Ovary (tissue), 9 donors: ENCODE data around the gene TM7SF3. TPM values are rescaled to one million over a fixed set of nuclear protein-coding genes. Genes with fewer than 3 reads are reported as not detected.

Experiments
- DNase-seq, 5 donors: peaks; one replicate each; pipeline ENCODE4 v3.0.0-alpha.2; 2019 to 2020
- H3K27ac ChIP-seq, 2 donors: fragments of 200-600 bp; one replicate each; pipeline versions ENCODE4 v1.5.1 to v1.8.0; 2019 to 2022
- H3K27me3 ChIP-seq: fragments of 200-600 bp; one replicate; pipeline ENCODE4 v1.8.0; 2022
- H3K36me3 ChIP-seq: fragments of 200-600 bp; sonication (generic); one replicate; pipeline ENCODE4 v1.5.1; 2019
- H3K4me1 ChIP-seq: one replicate; pipeline ENCODE4 v1.8.1; 2013; ENCODE audit warnings: mild to moderate bottlenecking, moderate library complexity; ENCODE audit not compliant: insufficient read depth
- H3K4me3 ChIP-seq: fragments of 200-600 bp; sonication (generic); one replicate; pipeline ENCODE4 v1.5.1; 2017
- H3K9me3 ChIP-seq, 2 donors: fragments of 200-600 bp in 1 of 2; sonication (generic) in 1 of 2; one replicate each; pipeline versions ENCODE4 v1.5.1 to v1.8.1; 2013 to 2019; ENCODE audit warnings: mild to moderate bottlenecking in 1 of 2, moderate library complexity in 1 of 2
- CTCF ChIP-seq, 3 donors: fragments of 450-650 bp in 2 of 3; fragments of 200-600 bp in 1 of 3; IDR thresholded peaks; one replicate each; pipeline versions ENCODE4 v1.5.1 to v1.8.0; 2016 to 2022; ENCODE audit warnings: antibody characterized with exemption in 3 of 3, mild to moderate bottlenecking in 1 of 3
- EP300 ChIP-seq: sonication (generic); formaldehyde crosslinking; IDR thresholded peaks from one replicate; pipeline ENCODE4 v1.6.1; 2017; ENCODE audit warnings: antibody characterized with exemption
- POLR2A ChIP-seq: fragments of 450-650 bp; IDR thresholded peaks from one replicate; pipeline ENCODE4 v1.6.1; 2017; ENCODE audit warnings: antibody characterized with exemption, mild to moderate bottlenecking, moderate library complexity
- WGBS, 3 donors: extraction: QIAGEN DNeasy Blood & Tissue Kit in 1 of 3; methylation state at CpG; one replicate each; pipeline versions ENCODE4 v1.1.5 to v1.1.7; 2013 to 2017; 5-methylcytosine and 5-hydroxymethylcytosine counted together
- intact Hi-C, 4 donors: fragments of 100-400 bp; cut with DNase I; formaldehyde crosslinking; loops; one replicate each; pipeline versions ENCODE4 v1.11.0 to v1.15.1; 2022 to 2023
- polyA plus RNA-seq, 2 donors: library from polyadenylated mRNA; stranded (reverse); fragments of 200-250 nt in 1 of 2; fragments of 350-450 nt in 1 of 2; fragmentation: Illumina TruSeq in 1 of 2; extraction: RNeasy Lipid Tissue Mini Kit (QIAGEN cat#74804) in 1 of 2; gene quantifications; one replicate each; pipeline ENCODE4 v1.2.3, GENCODE V29; 2013 to 2014
- total RNA-seq, 7 donors: library from RNA; depleted of rRNA in 2 of 7; stranded (reverse); fragments of >200 nt in 2 of 7; fragmentation: NEBNext Ultra II Directional in 3 of 7; extraction: Animal tissue kit (Norgen Biotek cat#: 25700) in 3 of 7; gene quantifications; one replicate each; pipeline versions ENCODE4 v1.1.0 to v1.2.4, GENCODE V29; 2016 to 2023
- donor health status: DM: no; HTN: no; CAD: no; lungs with moderate emphysema.
- donor health status: DM: no; HTN: no; CAD: no.
- donor health status: Bipolar disorder and iron deficiency.
- donor health status: DM: yes; HTN: yes; CAD: no.
- donor health status: DM: no; HTN: no; CAD: no.
- donor health status: DM: yes; HTN: yes; CAD: no.

Gene TM7SF3
- total and polyA plus RNA-seq, 9 donors: 35.2 to 117 (median 44.2) TPM

- DNase-seq: no peak
- H3K27ac ChIP-seq: peak overlapping the region; percentile 85 to 86
- no peaks in the 10 kb centered on the region for H3K36me3 ChIP-seq
- WGBS, 3 donors: 31 to 45% (median 36%) methylated on average over 12 of the region's 12 CpGs
- TF ChIP-seq POLR2A: no peak
- TF ChIP-seq CTCF (IDR thresholded peaks at IDR 0.05): no peak
- TF ChIP-seq EP300: no peak
- H3K27me3 ChIP-seq: no peaks in the 10 kb centered on the region
- intact Hi-C loops: loop anchor here in 3 of 4 donors (5.0 to 10.0 kb wide), 6 partner anchors 78 to 890 kb away; partner anchors contain the start of genes FGFR1OP2 (in 2 of the 3), INTS13 (in 2 of the 3), BHLHE41 (in 1 of the 3) and STK38L (in 1 of the 3)
- H3K4me1 ChIP-seq: peaks cover 9% of the 10 kb centered on the region
- no peaks in the 10 kb centered on the region for H3K9me3 ChIP-seq
- peak overlapping the region; percentile 76 for H3K4me3 ChIP-seq
Measured at GRCh38 chr12:27014859-27015729, 910 bp upstream of the TM7SF3 start.

GRCh38 chr12:27013611-27014084 is 536 bp downstream of the TM7SF3 start:
- intact Hi-C loops: loop anchor here in 3 of 4 donors (5.0 to 10.0 kb wide), 6 partner anchors 76 to 889 kb away; partner anchors contain the start of genes FGFR1OP2 (in 2 of the 3), INTS13 (in 2 of the 3), BHLHE41 (in 1 of the 3) and STK38L (in 1 of the 3)
- Histone ChIP-seq H3K36me3 (no peaks in the 10 kb centered on the region), H3K9me3 (no peaks in the 10 kb centered on the region), H3K4me1 (peaks cover 9% of the 10 kb centered on the region), H3K4me3 (peak overlapping the region; percentile 76), H3K27ac (peak overlapping the region; percentile 85 to 86), H3K27me3 (no peaks in the 10 kb centered on the region)
- no peak for DNase-seq
- 1 to 2% (median 1%) methylated on average over 13 of the region's 13 CpGs for WGBS, 3 donors
- no peak for TF ChIP-seq CTCF (IDR thresholded peaks at IDR 0.05)
- no peak for TF ChIP-seq POLR2A
- TF ChIP-seq EP300: no peak

- no peak for DNase-seq
- H3K4me3 ChIP-seq: no peak overlapping the region
- H3K4me1 ChIP-seq: peaks cover 7% of the 10 kb centered on the region
- H3K27me3 ChIP-seq: no peaks in the 10 kb centered on the region
- no peaks in the 10 kb centered on the region for H3K9me3 ChIP-seq
- WGBS, 3 donors: 70 to 79% (median 75%) methylated on average over 5 of the region's 5 CpGs
- intact Hi-C loops: loop anchor here in 3 of 4 donors (5.0 to 10.0 kb wide), 6 partner anchors 76 to 888 kb away; partner anchors contain the start of genes FGFR1OP2 (in 2 of the 3), INTS13 (in 2 of the 3), BHLHE41 (in 1 of the 3) and STK38L (in 1 of the 3)
- no peak overlapping the region for H3K27ac ChIP-seq
- no peak for TF ChIP-seq POLR2A
- no peak for TF ChIP-seq EP300
- TF ChIP-seq CTCF (IDR thresholded peaks at IDR 0.05): no peak
- H3K36me3 ChIP-seq: no peaks in the 10 kb centered on the region
Measured at GRCh38 chr12:27012982-27013255, 1.3 kb downstream of the TM7SF3 start.

GRCh38 chr12:27012239-27012981 is 1.8 kb downstream of the TM7SF3 start:
- TF ChIP-seq POLR2A (no peak), CTCF (IDR thresholded peaks at IDR 0.05) (no peak), EP300 (no peak)
- intact Hi-C loops: loop anchor here in 3 of 4 donors (5.0 to 10.0 kb wide), 6 partner anchors 75 to 888 kb away; partner anchors contain the start of genes FGFR1OP2 (in 2 of the 3), INTS13 (in 2 of the 3), BHLHE41 (in 1 of the 3) and STK38L (in 1 of the 3)
- Histone ChIP-seq H3K27ac (no peak overlapping the region), H3K4me1 (peaks cover 7% of the 10 kb centered on the region), H3K36me3 (no peaks in the 10 kb centered on the region), H3K9me3 (no peaks in the 10 kb centered on the region), H3K4me3 (no peak overlapping the region), H3K27me3 (no peaks in the 10 kb centered on the region)
- no peak for DNase-seq
- 78 to 85% (median 84%) methylated on average over 14 of the region's 14 CpGs for WGBS, 3 donors
